SK-N-MC (cell line): ENCODE measurements around the gene IL11RA.
A peak's percentile ranks its signal among the peaks of the same experiment; 100 is the strongest.
"Not testable (repeated sequence)": the region's sequence is repeated elsewhere in the genome, so short reads cannot be mapped to it uniquely, and the experiment has no call there.

Source experiments
- DNase-seq: peaks from one replicate; pipeline ENCODE4 v3.0.0-alpha.2; 2011; ENCODE audit warnings: low read depth, low spot score
- H3K27ac ChIP-seq: fragments of 200-600 bp; sonication (generic); 2 replicates; pipeline ENCODE4 v1.5.1; 2016; ENCODE audit warnings: mixed run types
- H3K36me3 ChIP-seq: fragments of 200-600 bp; sonication (generic); 2 replicates; pipeline ENCODE4 v1.6.1; 2017; ENCODE audit warnings: antibody characterized with exemption, low read length, mixed read lengths; ENCODE audit not compliant: insufficient read depth
- H3K4me3 ChIP-seq: fragments of 200-600 bp; sonication (generic); 2 replicates; pipeline ENCODE4 v1.5.1; 2016
- H3K9ac ChIP-seq: fragments of 200-600 bp; sonication (generic); 2 replicates; pipeline ENCODE4 v1.8.0; 2017; ENCODE audit warnings: mixed run types, mixed read lengths; ENCODE audit not compliant: insufficient read length
- H3K9me3 ChIP-seq: fragments of 200-600 bp; sonication (generic); 2 replicates; pipeline ENCODE4 v1.6.1; 2017; ENCODE audit warnings: low read depth, mild to moderate bottlenecking, antibody characterized with exemption, low read length, moderate library complexity, mixed read lengths
- EZH2 ChIP-seq: fragments of 200-600 bp; sonication (generic); IDR thresholded peaks from one replicate; pipeline ENCODE4 v1.6.1; 2017; ENCODE audit warnings: antibody characterized with exemption
- FOXP2 ChIP-seq: optimal IDR thresholded peaks from 2 replicates; pipeline ENCODE3; 2011; ENCODE audit warnings: mild to moderate bottlenecking, moderate library complexity; ENCODE audit not compliant: insufficient read depth; ENCODE audit errors: extremely low read length, control extremely low read depth
- POLR2AphosphoS5 ChIP-seq: IDR thresholded peaks from 2 replicates; pipeline ENCODE4 v1.6.1; 2012; ENCODE audit warnings: mild to moderate bottlenecking, low read depth, low read length, borderline replicate concordance

Gene IL11RA

DNA sequence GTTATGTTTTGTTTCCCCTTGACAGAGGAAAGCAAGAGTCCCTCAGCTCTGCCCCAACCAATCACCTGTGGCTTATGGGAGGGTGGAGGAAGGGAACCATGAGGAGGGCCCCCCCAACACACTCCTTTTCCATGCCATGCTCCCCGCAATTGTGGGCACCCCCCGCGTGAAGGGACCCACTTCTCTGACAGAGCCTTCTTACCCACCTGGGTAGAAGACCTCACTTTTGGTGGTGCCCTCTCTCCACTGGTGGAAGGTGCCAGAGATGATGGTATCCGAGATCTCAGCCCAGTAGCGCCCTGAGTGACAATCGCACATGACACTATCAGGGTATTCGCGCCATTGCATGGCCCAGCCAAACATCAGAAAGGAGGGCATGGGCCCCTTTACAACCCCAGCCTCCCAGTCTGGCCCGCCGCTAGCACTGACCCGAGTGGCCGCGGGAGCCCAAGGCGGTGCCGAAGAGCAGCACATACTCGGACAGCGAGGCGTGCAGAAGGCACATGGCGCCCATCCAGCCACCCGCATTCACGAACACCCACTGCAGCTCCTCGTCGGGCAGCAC, 15.1 kb upstream of the IL11RA start:
- DNase-seq, result no peak
- H3K4me3 ChIP-seq, result peak overlapping the region; percentile 98
- H3K9ac ChIP-seq, result peak overlapping the region; percentile 86
- peaks cover 13% of the 10 kb centered on the region; the same call in 1 of the 2 replicates for H3K36me3 ChIP-seq
- H3K9me3 ChIP-seq, result no peaks in the 10 kb centered on the region
- no peak for TF ChIP-seq FOXP2
- H3K27ac ChIP-seq, result no peak overlapping the region

DNA sequence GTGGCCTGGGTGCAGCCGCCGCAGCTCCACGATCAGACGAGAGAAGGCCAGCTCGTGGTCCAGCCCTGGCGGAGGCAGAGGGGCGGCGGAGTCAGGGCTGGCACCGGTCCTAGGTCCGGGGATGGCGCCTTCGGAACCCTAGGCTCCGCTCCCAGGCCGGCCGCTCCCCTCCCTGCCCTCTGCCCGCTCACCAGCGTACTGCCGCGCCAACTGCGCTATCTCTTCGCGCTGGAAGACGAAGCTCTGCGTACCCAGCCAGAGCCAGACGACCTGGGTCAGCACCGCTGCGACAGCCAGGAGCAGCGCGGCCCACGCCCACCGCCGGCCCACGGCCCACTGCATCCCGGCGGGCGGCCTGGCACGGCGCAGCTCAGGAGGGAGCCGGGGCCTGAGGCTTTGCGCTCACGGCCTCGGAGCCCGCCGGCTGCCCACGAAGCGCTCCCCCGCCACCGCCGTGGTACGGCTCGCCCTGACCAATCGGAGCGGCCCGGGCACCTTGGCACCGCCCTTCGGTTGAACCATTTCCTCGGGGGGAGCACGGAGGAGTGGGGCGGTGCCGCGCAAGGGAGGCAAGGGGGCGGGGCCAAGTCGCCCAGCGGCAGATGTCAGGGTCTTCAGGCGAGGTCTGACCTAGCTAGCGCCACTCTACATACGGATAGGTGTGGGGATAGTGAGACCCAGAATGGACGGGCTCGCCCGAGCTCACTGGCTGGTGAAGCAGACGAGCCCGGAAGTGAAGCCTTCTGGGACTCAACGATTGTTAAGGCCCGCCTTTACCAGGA, 14.4 kb upstream of the IL11RA start, which contains the start of gene SIGMAR1:
Gene SIGMAR1 (minus strand): TSS at position 432 of the 782 bp plus-strand sequence. CDS start 90 bp downstream, at position 342.
- TF ChIP-seq POLR2AphosphoS5 (peak; percentile 93), FOXP2 (peak; percentile 45), EZH2 (no peak)
- Histone ChIP-seq H3K9me3 (no peaks in the 10 kb centered on the region), H3K4me3 (peak within 1 kb of the TSS; percentile 98), H3K9ac (peak within 1 kb of the TSS; percentile 86), H3K36me3 (peaks cover 13% of the 10 kb centered on the region; the same call in 1 of the 2 replicates), H3K27ac (peak within 1 kb of the TSS; percentile 77)
- no peak for DNase-seq

DNA sequence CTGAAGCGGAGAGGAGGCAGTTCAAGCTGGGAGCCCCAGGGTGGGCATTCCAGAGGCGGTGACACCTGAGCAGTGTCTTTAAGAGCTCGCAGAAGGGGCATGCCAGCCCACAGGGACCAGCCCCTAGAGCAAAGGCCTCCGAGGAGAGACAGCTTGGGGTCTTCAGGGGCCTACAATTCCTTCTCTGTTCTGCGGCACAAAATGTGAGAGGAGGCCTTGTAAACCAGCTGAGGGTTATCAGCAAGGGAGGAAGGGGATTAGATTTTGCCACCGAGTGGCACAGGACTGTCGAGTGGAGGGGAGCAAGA, 13.9 kb upstream of the IL11RA start:
- H3K4me3 ChIP-seq, result peak overlapping the region; percentile 98
- H3K27ac ChIP-seq, result peak overlapping the region; percentile 77
- no peak for DNase-seq
- no peak for TF ChIP-seq EZH2
- no peak for TF ChIP-seq FOXP2
- no peak for TF ChIP-seq POLR2AphosphoS5
- H3K9me3 ChIP-seq, result no peaks in the 10 kb centered on the region
- peak overlapping the region; percentile 86 for H3K9ac ChIP-seq
- H3K36me3 ChIP-seq, result peaks cover 13% of the 10 kb centered on the region; the same call in 1 of the 2 replicates

DNA sequence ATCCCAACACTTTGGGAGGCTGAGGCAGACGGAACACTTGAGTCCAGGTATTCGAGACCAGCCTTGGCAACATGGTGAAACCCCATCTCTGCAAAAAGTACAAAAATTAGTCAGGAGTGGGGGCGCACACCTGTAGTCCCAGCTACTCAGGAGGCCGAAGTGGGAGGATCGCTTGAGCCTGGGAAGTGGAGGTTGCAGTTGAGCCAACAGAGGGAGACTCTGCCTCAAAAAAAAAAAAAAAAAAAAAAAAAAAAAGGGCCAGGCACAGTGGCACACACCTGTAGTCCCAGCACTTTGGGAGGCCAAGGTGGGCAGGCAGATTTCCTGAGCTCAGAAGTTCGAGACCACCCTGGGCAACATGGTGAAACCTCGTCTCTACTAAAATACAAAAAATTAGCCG, 12.7 kb upstream of the IL11RA start:
- H3K27ac ChIP-seq, DNase-seq, H3K9me3 ChIP-seq, H3K9ac ChIP-seq, H3K4me3 ChIP-seq: not testable (repeated sequence)
- H3K36me3 ChIP-seq, result peaks cover 13% of the 10 kb centered on the region; the same call in 1 of the 2 replicates

DNA sequence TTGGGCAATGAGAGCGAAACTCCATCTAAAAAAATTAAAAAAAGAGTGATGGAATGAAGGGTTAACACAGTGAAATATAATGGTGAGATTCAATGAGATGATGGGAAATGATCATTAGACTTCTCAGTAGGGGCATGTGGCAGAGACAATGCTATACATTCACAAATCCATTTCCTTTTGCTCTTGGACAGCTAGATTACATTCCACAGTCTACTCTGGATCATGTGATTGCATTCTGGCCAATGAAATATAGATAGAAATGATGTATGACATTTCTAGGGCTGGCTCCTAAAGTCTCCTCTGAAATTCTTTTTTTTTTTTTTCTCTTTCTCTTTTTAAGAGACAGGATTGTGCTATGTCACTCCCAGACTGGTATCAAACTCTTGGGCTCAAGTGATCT, 9.3 kb upstream of the IL11RA start:
- H3K36me3 ChIP-seq, result no peaks in the 10 kb centered on the region; the same call in 1 of the 2 replicates
- H3K27ac ChIP-seq, result 0 out of 2 replicates have a peak overlapping the region, but pooled peaks have one; percentile 16
- no peak overlapping the region for H3K9ac ChIP-seq
- H3K4me3 ChIP-seq, result no peak overlapping the region
- TF ChIP-seq FOXP2, result no peak
- no peak for TF ChIP-seq EZH2
- TF ChIP-seq POLR2AphosphoS5, result no peak
- no peaks in the 10 kb centered on the region for H3K9me3 ChIP-seq
- DNase-seq, result no peak

DNA sequence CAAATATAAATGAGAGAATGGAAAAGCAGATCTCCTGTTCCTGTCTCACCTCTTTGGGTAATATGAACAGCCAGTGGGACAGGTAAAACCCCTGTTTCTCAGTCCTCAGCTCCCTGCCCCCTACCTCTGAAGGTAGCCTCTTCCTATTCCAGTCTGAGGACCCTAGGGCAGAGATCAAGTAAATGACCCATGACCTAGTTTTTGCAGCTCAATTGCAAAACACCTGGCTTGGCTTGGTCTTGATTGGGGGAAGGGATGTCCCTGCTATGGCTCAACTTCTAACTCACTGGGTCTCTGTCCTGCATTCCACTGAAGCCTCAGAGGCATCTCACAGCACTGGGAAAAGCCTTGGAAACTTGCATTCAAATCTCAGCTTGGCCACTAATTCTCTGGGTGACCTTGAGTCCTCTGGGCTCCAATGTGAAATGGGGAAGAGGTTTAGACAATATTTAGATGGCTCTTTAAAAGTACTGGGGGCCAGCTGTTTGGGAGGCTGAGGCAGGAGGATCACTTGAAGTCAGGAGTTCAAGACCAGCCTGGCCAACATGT, 7.1 kb upstream of the IL11RA start:
- H3K36me3 ChIP-seq, result peaks cover 16% of the 10 kb centered on the region; the same call in 1 of the 2 replicates
- no peak overlapping the region for H3K27ac ChIP-seq
- TF ChIP-seq POLR2AphosphoS5 (no peak), FOXP2 (no peak), EZH2 (no peak)
- H3K4me3 ChIP-seq, result no peak overlapping the region
- no peaks in the 10 kb centered on the region for H3K9me3 ChIP-seq
- no peak for DNase-seq
- H3K9ac ChIP-seq, result no peak overlapping the region

- Histone ChIP-seq H3K27ac (no peak within 1 kb of the TSS), H3K36me3 (peaks cover 20% of the 10 kb centered on the region; the same call in 1 of the 2 replicates), H3K9ac (peak within 1 kb of the TSS; percentile 80), H3K9me3 (no peaks in the 10 kb centered on the region), H3K4me3 (peak within 1 kb of the TSS; percentile 90)
- DNase-seq, result no peak
- TF ChIP-seq POLR2AphosphoS5 (peak; percentile 86; the same call in 1 of the 2 replicates), FOXP2 (no peak)
These were observed 5.5 kb upstream of the IL11RA start, which contains the start of gene GALT for GRCh38 chr9:34646211-34647083. GALT (plus strand) TSS chr9:34646675; CDS start chr9:34646705, 30 bp downstream.

- Histone ChIP-seq H3K9ac (peak overlapping the region; percentile 80), H3K4me3 (peak overlapping the region; percentile 90), H3K27ac (no peak overlapping the region), H3K36me3 (peaks cover 20% of the 10 kb centered on the region; the same call in 1 of the 2 replicates), H3K9me3 (no peaks in the 10 kb centered on the region)
- TF ChIP-seq EZH2 (no peak), POLR2AphosphoS5 (no peak), FOXP2 (no peak)
- DNase-seq, result no peak
These were observed 4.9 kb upstream of the IL11RA start for GRCh38 chr9:34647084-34647403.
